ENCODE data around the gene ACTL8.

DNA sequence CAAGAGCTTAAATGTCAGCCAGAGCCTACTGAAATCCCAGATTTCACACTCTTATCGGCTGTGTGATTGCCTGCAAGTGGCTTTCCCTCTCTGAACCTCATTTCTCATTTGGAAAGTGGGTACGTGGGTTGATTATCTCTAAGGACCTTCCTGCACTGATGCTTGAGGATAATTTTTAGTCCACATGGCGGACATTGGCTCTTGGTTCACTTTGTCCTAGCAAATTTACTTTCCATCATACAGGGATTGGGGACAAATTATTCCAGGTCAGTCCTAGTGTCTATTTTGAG, 111.6 kb downstream of the ACTL8 start:
- TF ChIP-seq ZNF274 (IDR thresholded peaks at IDR 0.05; ENCODE audit: low read depth, low read length) (no peak), SUZ12 (IDR thresholded peaks at IDR 0.05; ENCODE audit: extremely low read depth, insufficient read depth, insufficient read length) (no peak)

Data from NT2/D1 (cell line).